Trophoblast cell (in vitro differentiated cells and primary cell): Measurements from ENCODE around the gene NOTCH3.

Experiments used
- DNase-seq, 2 donors: peaks; one replicate each; pipeline ENCODE4 v3.0.0-alpha.2; 2016
- H2AFZ ChIP-seq: 2 replicates; pipeline ENCODE4 v1.6.1; 2013; ENCODE audit warnings: low read length, moderate library complexity, mild to moderate bottlenecking; ENCODE audit not compliant: insufficient read depth, poor library complexity
- H2AK5ac ChIP-seq: 2 replicates; pipeline ENCODE4 v1.6.1; 2013; ENCODE audit warnings: mild to moderate bottlenecking, low read length
- H2BK120ac ChIP-seq: 2 replicates; pipeline ENCODE4 v1.6.1; 2013; ENCODE audit warnings: low read length, mild to moderate bottlenecking, moderate library complexity; ENCODE audit not compliant: insufficient read depth, poor library complexity
- H2BK12ac ChIP-seq: 2 replicates; pipeline ENCODE4 v1.6.1; 2013; ENCODE audit warnings: mild to moderate bottlenecking, low read length, moderate library complexity
- H2BK5ac ChIP-seq: 2 replicates; pipeline ENCODE4 v1.6.1; 2013; ENCODE audit warnings: low read length, low read depth, moderate library complexity, mild to moderate bottlenecking; ENCODE audit not compliant: poor library complexity
- H3K14ac ChIP-seq: 2 replicates; pipeline ENCODE4 v1.6.1; 2013; ENCODE audit warnings: mild to moderate bottlenecking, low read length
- H3K18ac ChIP-seq: 2 replicates; pipeline ENCODE4 v1.6.1; 2013; ENCODE audit warnings: mild to moderate bottlenecking, low read length
- H3K23ac ChIP-seq: 2 replicates; pipeline ENCODE4 v1.6.1; 2013; ENCODE audit warnings: low read length
- H3K27ac ChIP-seq: 2 replicates; pipeline ENCODE4 v1.5.1; 2013; ENCODE audit warnings: low read depth, mild to moderate bottlenecking, inconsistent platforms, low read length, moderate library complexity
- H3K27me3 ChIP-seq: 2 replicates; pipeline ENCODE4 v1.6.1; 2013; ENCODE audit warnings: inconsistent platforms, mild to moderate bottlenecking, low read length, moderate library complexity; ENCODE audit not compliant: insufficient read depth
- H3K36me3 ChIP-seq, 2 experiments: 1 replicate in 1 of 2; 2 replicates in 1 of 2; pipeline ENCODE4 v1.6.1; 2013; ENCODE audit warnings: low read length in 2 of 2, mild to moderate bottlenecking in 2 of 2, moderate library complexity in 1 of 2; ENCODE audit not compliant: insufficient read depth in 2 of 2, control insufficient read depth in 1 of 2
- H3K4ac ChIP-seq: 2 replicates; pipeline ENCODE4 v1.6.1; 2013; ENCODE audit warnings: low read depth, mild to moderate bottlenecking, low read length, moderate library complexity
- H3K4me1 ChIP-seq, 2 experiments: 1 replicate in 1 of 2; 2 replicates in 1 of 2; pipeline ENCODE4 v1.6.1; 2013; ENCODE audit warnings: low read length in 2 of 2, mild to moderate bottlenecking in 2 of 2, moderate library complexity in 1 of 2; ENCODE audit not compliant: insufficient read depth in 2 of 2, control insufficient read depth in 1 of 2
- H3K4me2 ChIP-seq: 2 replicates; pipeline ENCODE4 v1.6.1; 2013; ENCODE audit warnings: inconsistent platforms, mild to moderate bottlenecking, low read length, moderate library complexity
- H3K4me3 ChIP-seq: 2 replicates; pipeline ENCODE4 v1.5.1; 2013; ENCODE audit warnings: mild to moderate bottlenecking, low read depth, low read length, inconsistent platforms
- H3K79me1 ChIP-seq: one replicate; pipeline ENCODE4 v1.6.1; 2013; ENCODE audit warnings: low read length
- H3K79me2 ChIP-seq: 2 replicates; pipeline ENCODE4 v1.6.1; 2013; ENCODE audit warnings: low read length, mild to moderate bottlenecking; ENCODE audit not compliant: control insufficient read depth, insufficient read depth, poor library complexity
- H3K9ac ChIP-seq: 2 replicates; pipeline ENCODE4 v1.6.1; 2013; ENCODE audit warnings: mild to moderate bottlenecking, low read length
- H3K9me3 ChIP-seq: 2 replicates; pipeline ENCODE4 v1.6.1; 2013; ENCODE audit warnings: low read depth, mild to moderate bottlenecking, control low read depth, inconsistent platforms, low read length; ENCODE audit not compliant: insufficient read depth
- H4K12ac ChIP-seq: 2 replicates; pipeline ENCODE4 v1.6.1; 2013; ENCODE audit warnings: low read depth, mild to moderate bottlenecking, low read length, moderate library complexity
- H4K8ac ChIP-seq: 2 replicates; pipeline ENCODE4 v1.6.1; 2013; ENCODE audit warnings: low read depth, mild to moderate bottlenecking, low read length, moderate library complexity
- H4K91ac ChIP-seq: one replicate; pipeline ENCODE4 v1.6.1; 2013; ENCODE audit warnings: low read depth, mild to moderate bottlenecking, low read length, moderate library complexity
- WGBS: extraction: QIAGEN DNeasy Blood & Tissue Kit; methylation state at CpG from one replicate; pipeline ENCODE4 v1.1.7; 2013; ENCODE audit warnings: missing lambda C conversion rate; ENCODE audit not compliant: insufficient read length, insufficient coverage; ENCODE audit errors: extremely low coverage; 5-methylcytosine and 5-hydroxymethylcytosine counted together

The NOTCH3 gene

DNA sequence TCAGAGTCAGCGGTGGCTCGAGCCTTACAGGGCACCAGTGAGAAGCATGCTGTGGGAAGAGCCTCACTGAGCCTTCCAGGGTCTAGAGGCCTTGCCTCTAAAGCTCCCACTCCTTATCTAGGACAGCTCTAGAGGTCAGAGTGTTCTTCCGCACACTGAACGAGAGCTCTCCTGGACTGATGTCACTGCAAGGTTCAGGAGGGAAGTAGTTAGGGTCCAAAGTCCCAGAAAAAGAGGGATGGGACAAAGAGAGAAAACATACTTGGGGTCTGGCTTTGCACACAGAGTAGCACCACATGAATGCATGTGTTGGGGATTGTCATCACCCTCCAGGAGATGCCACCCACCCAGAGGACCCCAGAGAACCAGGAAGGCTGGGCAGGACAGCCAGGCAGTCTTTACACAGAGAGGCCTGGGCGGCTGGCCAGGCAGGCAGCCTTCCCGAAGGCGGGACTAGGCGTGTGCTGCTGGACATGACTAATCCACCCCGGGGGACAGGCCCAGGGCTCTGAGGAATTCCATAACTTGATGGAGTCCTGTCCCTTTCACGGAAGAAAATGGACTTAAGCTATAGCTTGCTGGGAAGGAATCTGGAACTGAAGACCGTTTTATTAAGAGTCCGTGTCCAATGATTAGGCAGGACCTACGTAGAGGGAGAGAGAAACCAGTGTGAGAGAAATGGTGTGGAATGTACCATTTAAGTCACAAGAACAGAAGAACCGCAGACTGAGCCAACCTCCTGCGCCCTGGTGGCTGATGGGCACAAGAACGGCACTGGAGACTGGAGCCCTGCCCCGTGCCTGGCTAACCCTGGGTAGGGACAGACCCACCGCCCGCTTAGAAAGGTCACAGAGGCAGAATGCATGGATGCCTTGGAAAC lies 48.1 kb upstream of the NOTCH3 start:
- peak overlapping the region; percentile 13 for H3K4ac ChIP-seq
- peak overlapping the region; percentile 39 for H2BK120ac ChIP-seq
- H3K18ac ChIP-seq = peak overlapping the region; percentile 60
- H3K79me1 ChIP-seq = peaks cover 14% of the 10 kb centered on the region
- H3K27ac ChIP-seq = peak overlapping the region; percentile 58
- DNase-seq = peak; percentile 90 to 91
- no peaks in the 10 kb centered on the region for H3K27me3 ChIP-seq
- H3K36me3 ChIP-seq = peaks cover 77 to 80% of the 10 kb centered on the region in 2 experiments
- peaks cover 2% of the 10 kb centered on the region for H3K9me3 ChIP-seq
- H2AFZ ChIP-seq = no peak overlapping the region
- H2AK5ac ChIP-seq = no peak overlapping the region
- peak overlapping the region; percentile 20 for H4K8ac ChIP-seq
- H3K4me1 ChIP-seq = peaks cover 37 to 39% of the 10 kb centered on the region in 2 experiments
- H3K9ac ChIP-seq = no peak overlapping the region
- no peak overlapping the region for H4K12ac ChIP-seq
- H2BK5ac ChIP-seq = peak overlapping the region; percentile 61
- H3K79me2 ChIP-seq = peaks cover 4% of the 10 kb centered on the region
- peak overlapping the region; percentile 26 for H2BK12ac ChIP-seq
- peak overlapping the region; percentile 50 for H4K91ac ChIP-seq
- peak overlapping the region; percentile 12 for H3K4me2 ChIP-seq
- no peak overlapping the region for H3K23ac ChIP-seq
- no CpG with 5 or more reads among the region's 19 CpGs for WGBS
- H3K14ac ChIP-seq = peak overlapping the region; percentile 28
- no peak overlapping the region for H3K4me3 ChIP-seq

DNA sequence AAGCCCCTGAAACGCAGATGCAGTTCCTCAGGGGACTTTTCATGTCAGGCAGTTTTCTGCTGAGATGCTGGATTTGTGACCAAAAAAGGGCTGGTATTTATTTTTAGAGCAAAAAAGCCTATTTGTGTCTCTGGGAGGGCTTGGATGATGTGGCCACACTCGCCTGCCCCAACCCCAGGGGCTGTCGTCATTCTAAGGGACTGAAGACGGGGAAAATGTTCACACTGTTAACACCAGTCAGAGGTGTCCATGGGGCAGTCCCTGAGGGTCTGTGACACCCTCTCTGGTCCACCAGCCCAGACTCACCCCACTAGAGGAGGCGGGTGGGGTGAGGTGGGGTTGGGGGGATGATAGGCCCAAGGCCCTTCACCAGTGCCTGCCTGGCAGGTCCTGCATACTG lies 47.3 kb upstream of the NOTCH3 start:
- no peak overlapping the region for H2BK120ac ChIP-seq
- H3K18ac ChIP-seq = peak overlapping the region; percentile 60
- H2BK5ac ChIP-seq = no peak overlapping the region
- H3K23ac ChIP-seq = no peak overlapping the region
- H4K91ac ChIP-seq = no peak overlapping the region
- H4K12ac ChIP-seq = no peak overlapping the region
- H3K14ac ChIP-seq = no peak overlapping the region
- peaks cover 14% of the 10 kb centered on the region for H3K79me1 ChIP-seq
- peaks cover 2% of the 10 kb centered on the region for H3K9me3 ChIP-seq
- no peak for DNase-seq
- H2BK12ac ChIP-seq = no peak overlapping the region
- no peak overlapping the region for H3K4me2 ChIP-seq
- no peak overlapping the region for H3K9ac ChIP-seq
- peaks cover 37 to 39% of the 10 kb centered on the region in 2 experiments for H3K4me1 ChIP-seq
- no peak overlapping the region for H2AFZ ChIP-seq
- peaks cover 4% of the 10 kb centered on the region for H3K79me2 ChIP-seq
- no peaks in the 10 kb centered on the region for H3K27me3 ChIP-seq
- WGBS = no CpG with 5 or more reads among the region's 5 CpGs
- no peak overlapping the region for H3K4me3 ChIP-seq
- peak overlapping the region; percentile 10 for H3K4ac ChIP-seq
- no peak overlapping the region for H3K27ac ChIP-seq
- H3K36me3 ChIP-seq = peaks cover 76 to 80% of the 10 kb centered on the region in 2 experiments
- H2AK5ac ChIP-seq = no peak overlapping the region
- H4K8ac ChIP-seq = no peak overlapping the region

DNA sequence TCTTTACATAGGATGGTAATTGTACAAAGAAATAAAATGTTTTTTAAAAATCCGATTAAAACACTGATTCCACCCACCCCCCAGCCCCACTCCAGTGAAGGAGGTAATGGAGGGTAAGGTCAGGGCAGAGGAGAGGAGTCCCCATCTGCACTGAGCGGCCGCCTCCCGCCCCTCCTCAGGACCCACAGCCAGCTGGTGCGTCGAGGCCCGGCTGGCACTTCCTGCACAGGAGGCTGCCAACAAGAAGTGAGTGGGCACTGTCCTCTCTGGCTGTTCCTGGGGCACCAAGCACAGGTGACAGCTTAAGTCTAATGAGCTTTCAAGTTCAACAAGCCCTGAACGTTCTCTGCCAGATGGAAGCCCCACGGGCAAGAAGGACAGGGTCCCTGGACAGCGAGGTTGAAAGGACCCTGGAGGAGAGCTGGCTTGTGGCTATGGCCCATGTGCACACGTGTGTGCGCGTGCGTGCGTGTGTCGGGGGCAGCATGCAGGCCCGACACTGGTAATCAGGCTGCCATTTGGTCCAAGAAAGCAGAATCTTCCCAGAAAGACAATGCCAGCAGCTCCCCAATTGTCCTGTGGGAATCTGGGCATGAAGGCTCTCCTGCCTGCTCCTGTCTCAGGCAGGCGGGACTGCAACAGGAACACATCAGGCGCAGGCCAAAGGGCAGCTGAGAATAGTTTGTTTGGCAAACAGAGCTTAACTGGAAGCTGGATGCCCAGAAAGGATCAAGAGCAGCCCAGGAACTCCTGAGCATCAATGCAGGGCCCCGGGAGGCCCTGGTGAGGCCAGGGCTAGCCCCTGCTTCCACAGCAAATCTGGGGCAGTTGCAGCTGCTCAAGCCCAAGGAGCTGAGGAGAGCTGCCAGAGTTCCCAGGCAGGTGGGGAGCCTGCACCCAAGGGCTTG lies 46.6 kb upstream of the NOTCH3 start:
- Histone ChIP-seq H4K8ac (no peak overlapping the region), H2BK120ac (no peak overlapping the region), H2AK5ac (no peak overlapping the region), H3K4me3 (no peak overlapping the region), H3K9me3 (no peaks in the 10 kb centered on the region), H3K27ac (no peak overlapping the region), H3K79me1 (peaks cover 14% of the 10 kb centered on the region), H3K23ac (no peak overlapping the region), H2BK12ac (no peak overlapping the region), H4K91ac (no peak overlapping the region), H3K27me3 (no peaks in the 10 kb centered on the region), H3K36me3 (peaks cover 74 to 78% of the 10 kb centered on the region in 2 experiments), H3K79me2 (peaks cover 4% of the 10 kb centered on the region), H2AFZ (no peak overlapping the region), H3K18ac (no peak overlapping the region), H3K4me2 (no peak overlapping the region), H3K4me1 (peaks cover 33 to 35% of the 10 kb centered on the region in 2 experiments), H4K12ac (no peak overlapping the region), H2BK5ac (no peak overlapping the region), H3K4ac (peak overlapping the region; percentile 5), H3K14ac (no peak overlapping the region), H3K9ac (no peak overlapping the region)
- no peak for DNase-seq
- WGBS = no CpG with 5 or more reads among the region's 20 CpGs

DNA sequence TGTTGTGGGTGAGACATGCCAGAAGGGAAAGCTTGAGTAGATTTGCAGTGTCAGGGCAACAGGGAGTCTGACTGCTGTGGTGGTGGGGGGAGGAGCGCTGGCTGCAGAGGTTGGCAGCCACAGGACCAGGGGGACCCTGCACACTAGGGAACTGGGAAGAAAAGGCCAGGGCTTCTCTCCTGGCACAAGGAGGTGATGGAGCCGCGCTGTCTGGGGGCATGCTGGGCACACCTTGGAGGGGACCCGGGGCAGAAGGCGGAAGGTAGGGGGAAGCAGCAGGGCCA lies 45.3 kb upstream of the NOTCH3 start:
- H3K27ac ChIP-seq = no peak overlapping the region
- H3K9me3 ChIP-seq = no peaks in the 10 kb centered on the region
- H3K9ac ChIP-seq = no peak overlapping the region
- H3K23ac ChIP-seq = no peak overlapping the region
- no peak overlapping the region for H3K14ac ChIP-seq
- no peak overlapping the region for H2AFZ ChIP-seq
- peaks cover 4% of the 10 kb centered on the region for H3K79me2 ChIP-seq
- DNase-seq = no peak
- no peak overlapping the region for H2BK12ac ChIP-seq
- H2AK5ac ChIP-seq = no peak overlapping the region
- no peak overlapping the region for H3K4me3 ChIP-seq
- peaks cover 25 to 26% of the 10 kb centered on the region in 2 experiments for H3K4me1 ChIP-seq
- H4K8ac ChIP-seq = no peak overlapping the region
- peaks cover 76 to 82% of the 10 kb centered on the region in 2 experiments for H3K36me3 ChIP-seq
- H2BK120ac ChIP-seq = no peak overlapping the region
- no peaks in the 10 kb centered on the region for H3K27me3 ChIP-seq
- no peak overlapping the region for H3K4me2 ChIP-seq
- H3K79me1 ChIP-seq = peaks cover 14% of the 10 kb centered on the region
- no CpG with 5 or more reads among the region's 5 CpGs for WGBS
- H3K18ac ChIP-seq = peak overlapping the region; percentile 13
- no peak overlapping the region for H4K91ac ChIP-seq
- no peak overlapping the region for H3K4ac ChIP-seq
- no peak overlapping the region for H4K12ac ChIP-seq
- H2BK5ac ChIP-seq = no peak overlapping the region
